Muscle layer of duodenum (tissue), 2 donors: ENCODE data around the gene P3H2.
"Not testable (repeated sequence)": the region's sequence is repeated elsewhere in the genome, so short reads cannot be mapped to it uniquely, and the experiment has no call there.

Source experiments
- H3K27ac ChIP-seq: one replicate; pipeline ENCODE4 v1.7.0; 2013; ENCODE audit warnings: mild to moderate bottlenecking, low read length
- H3K27me3 ChIP-seq: one replicate; pipeline ENCODE4 v1.7.0; 2013; ENCODE audit warnings: low read depth, mild to moderate bottlenecking, control low read depth, low read length
- H3K36me3 ChIP-seq, 2 donors: one replicate each; pipeline ENCODE4 v1.7.0; 2013; ENCODE audit warnings: low read length in 2 of 2, control low read depth in 1 of 2, mild to moderate bottlenecking in 1 of 2; ENCODE audit not compliant: insufficient read depth in 2 of 2, control insufficient read depth in 1 of 2
- H3K4me1 ChIP-seq, 2 donors: one replicate each; pipeline ENCODE4 v1.7.0; 2013; ENCODE audit warnings: low read length in 2 of 2, mild to moderate bottlenecking in 2 of 2, control low read depth in 1 of 2, moderate library complexity in 1 of 2; ENCODE audit not compliant: insufficient read depth in 2 of 2, control insufficient read depth in 1 of 2
- H3K4me3 ChIP-seq, 2 donors: one replicate each; pipeline ENCODE4 v1.7.0; 2013; ENCODE audit warnings: low read length in 2 of 2, low read depth in 1 of 2, mild to moderate bottlenecking in 1 of 2
- H3K9me3 ChIP-seq, 2 donors: one replicate each; pipeline ENCODE4 v1.7.0; 2013; ENCODE audit warnings: low read length in 2 of 2, control low read depth in 1 of 2, mild to moderate bottlenecking in 1 of 2; ENCODE audit not compliant: control insufficient read depth in 1 of 2
- donor health status: healthy.

The P3H2 gene

GRCh38 chr3:190149830-190150619, 29.3 kb upstream of the P3H2 start:
- not testable (repeated sequence) for H3K4me3 ChIP-seq, H3K36me3 ChIP-seq, H3K27me3 ChIP-seq, H3K27ac ChIP-seq, H3K9me3 ChIP-seq, H3K4me1 ChIP-seq

GRCh38 chr3:190144793-190145192, 24.1 kb upstream of the P3H2 start:
- H3K9me3 ChIP-seq, H3K4me1 ChIP-seq, H3K27me3 ChIP-seq, H3K36me3 ChIP-seq, H3K27ac ChIP-seq, H3K4me3 ChIP-seq: not testable (repeated sequence)

- H3K9me3 ChIP-seq: no peaks in the 10 kb centered on the region
- H3K4me1 ChIP-seq: no peaks in the 10 kb centered on the region
- no peaks in the 10 kb centered on the region for H3K27me3 ChIP-seq
- H3K36me3 ChIP-seq: no peaks in the 10 kb centered on the region
- H3K4me3 ChIP-seq: no peak overlapping the region
- H3K27ac ChIP-seq: no peak overlapping the region
Observed at GRCh38 chr3:190142041-190142440, 21.3 kb upstream of the P3H2 start.

- Histone ChIP-seq H3K9me3 (no peaks in the 10 kb centered on the region), H3K27ac (no peak overlapping the region), H3K4me1 (no peaks in the 10 kb centered on the region), H3K4me3 (no peak overlapping the region), H3K36me3 (no peaks in the 10 kb centered on the region), H3K27me3 (no peaks in the 10 kb centered on the region)
Observed at GRCh38 chr3:190139365-190139764, 18.7 kb upstream of the P3H2 start.

- no peaks in the 10 kb centered on the region for H3K9me3 ChIP-seq
- H3K4me3 ChIP-seq: no peak overlapping the region
- H3K27ac ChIP-seq: no peak overlapping the region
- no peaks in the 10 kb centered on the region for H3K36me3 ChIP-seq
- no peaks in the 10 kb centered on the region for H3K4me1 ChIP-seq
- H3K27me3 ChIP-seq: no peaks in the 10 kb centered on the region
Observed at GRCh38 chr3:190132371-190132770, 11.7 kb upstream of the P3H2 start.

- Histone ChIP-seq H3K27ac (no peak overlapping the region), H3K4me1 (no peaks in the 10 kb centered on the region), H3K27me3 (no peaks in the 10 kb centered on the region), H3K9me3 (no peaks in the 10 kb centered on the region), H3K36me3 (no peaks in the 10 kb centered on the region), H3K4me3 (no peak overlapping the region)
Observed at GRCh38 chr3:190131329-190131728, 10.6 kb upstream of the P3H2 start.

GRCh38 chr3:190130696-190131095, 10.0 kb upstream of the P3H2 start:
- Histone ChIP-seq H3K36me3 (no peaks in the 10 kb centered on the region), H3K4me1 (no peaks in the 10 kb centered on the region), H3K4me3 (no peak overlapping the region), H3K27me3 (no peaks in the 10 kb centered on the region), H3K27ac (no peak overlapping the region), H3K9me3 (no peaks in the 10 kb centered on the region)

GRCh38 chr3:190130037-190130436, 9.3 kb upstream of the P3H2 start:
- no peak overlapping the region for H3K4me3 ChIP-seq
- no peaks in the 10 kb centered on the region for H3K4me1 ChIP-seq
- no peaks in the 10 kb centered on the region for H3K36me3 ChIP-seq
- no peaks in the 10 kb centered on the region for H3K27me3 ChIP-seq
- no peak overlapping the region for H3K27ac ChIP-seq
- no peaks in the 10 kb centered on the region for H3K9me3 ChIP-seq

- Histone ChIP-seq H3K4me3 (no peak overlapping the region), H3K27me3 (no peaks in the 10 kb centered on the region), H3K9me3 (no peaks in the 10 kb centered on the region), H3K27ac (no peak overlapping the region), H3K4me1 (no peaks in the 10 kb centered on the region), H3K36me3 (no peaks in the 10 kb centered on the region)
Observed at GRCh38 chr3:190127797-190128196, 7.1 kb upstream of the P3H2 start.

- no peaks in the 10 kb centered on the region for H3K36me3 ChIP-seq
- no peaks in the 10 kb centered on the region for H3K9me3 ChIP-seq
- no peaks in the 10 kb centered on the region for H3K27me3 ChIP-seq
- no peak overlapping the region for H3K4me3 ChIP-seq
- no peaks in the 10 kb centered on the region for H3K4me1 ChIP-seq
- H3K27ac ChIP-seq: no peak overlapping the region
Observed at GRCh38 chr3:190127195-190127594, 6.5 kb upstream of the P3H2 start.

- Histone ChIP-seq H3K36me3 (no peaks in the 10 kb centered on the region), H3K4me3 (no peak overlapping the region), H3K4me1 (peaks cover 0 to 10% of the 10 kb centered on the region in 2 donors), H3K9me3 (no peaks in the 10 kb centered on the region), H3K27ac (no peak overlapping the region), H3K27me3 (no peaks in the 10 kb centered on the region)
Observed at GRCh38 chr3:190125436-190126068, 4.9 kb upstream of the P3H2 start.

- Histone ChIP-seq H3K27ac (no peak overlapping the region), H3K27me3 (no peaks in the 10 kb centered on the region), H3K9me3 (no peaks in the 10 kb centered on the region), H3K36me3 (no peaks in the 10 kb centered on the region), H3K4me1 (peaks cover 0 to 10% of the 10 kb centered on the region in 2 donors), H3K4me3 (no peak overlapping the region)
Observed at GRCh38 chr3:190124067-190124466, 3.4 kb upstream of the P3H2 start.
